HCT116 (cell line): Measurements from ENCODE around the gene IL1RN. TPM values are rescaled to one million over a fixed set of nuclear protein-coding genes. Genes with fewer than 3 reads are reported as not detected.

Experiments
- ATAC-seq: fragments of 200-7000 bp; cut with Tn5 transposase; 2 replicates; pipeline ENCODE4 v1.9.1; 2020; ENCODE audit warnings: mild to moderate bottlenecking, moderate library complexity
- BruUV-seq: library from RNA; stranded (reverse); fragments of 400-500 nt; replicated peaks from 2 replicates; lab custom pipeline; 2021; lab: Mats Ljungman, UMichigan
- CTCF ChIA-PET: fragments of 300-600 bp; sonication (Branson Sonifier 250); formaldehyde crosslinking; loops from one replicate; lab custom pipeline; 2021; ENCODE audit warnings: antibody characterized with exemption; lab: Charles Lee
- POLR2A ChIA-PET: fragments of 300-600, 350-600 bp; sonication (Branson Sonifier 250); formaldehyde crosslinking; loops from one replicate; lab custom pipeline; 2021; ENCODE audit warnings: antibody characterized with exemption; lab: Charles Lee
- RAD21 ChIA-PET, 2 experiments: fragments of 300-600 bp; sonication (Branson Sonifier 250); formaldehyde crosslinking; loops; one replicate each; lab custom pipeline; 2023; ENCODE audit warnings: low total read pairs in 2 of 2; ENCODE audit not compliant: uncharacterized antibody in 2 of 2, unreplicated experiment in 2 of 2, low non-redundant PET in 1 of 2; lab: Charles Lee
- DNase-seq: peaks from one replicate; pipeline ENCODE4 v3.0.0-alpha.2; 2010; ENCODE audit warnings: low read depth, low spot score
- H2AFZ ChIP-seq: fragments of 200-600 bp; shearing (Covaris generic), sonication (generic); 2 replicates; pipeline ENCODE4 v1.6.1; 2017; ENCODE audit warnings: low read depth, mixed run types, mixed read lengths, antibody characterized with exemption, low read length; ENCODE audit not compliant: poor library complexity, severe bottlenecking
- H3K27ac ChIP-seq: 2 replicates; pipeline ENCODE4 v1.5.1; 2012; ENCODE audit warnings: low read depth, low read length
- H3K27me3 ChIP-seq: fragments of 200-600 bp; sonication (generic); 2 replicates; pipeline ENCODE4 v1.6.1; 2016; ENCODE audit warnings: mixed run types, low read length, mixed read lengths; ENCODE audit not compliant: insufficient read depth
- H3K36me3 ChIP-seq, 2 experiments: fragments of 200-500 bp in 1 of 2; fragments of 200-600 bp in 1 of 2; sonication (Bioruptor generic) in 1 of 2; sonication (generic) in 1 of 2; 2 replicates each; pipeline versions ENCODE4 v1.5.1 to v1.6.1; 2014 to 2016; ENCODE audit warnings: low read length in 2 of 2, inconsistent platforms in 1 of 2, mixed read lengths in 1 of 2, mixed run types in 1 of 2; ENCODE audit not compliant: insufficient read depth in 2 of 2, control insufficient read depth in 1 of 2
- H3K4me1 ChIP-seq, 2 experiments: fragments of 200-600 bp in 1 of 2; sonication (generic) in 1 of 2; 2 replicates each; pipeline versions ENCODE4 v1.5.1 to v1.6.1; 2012 to 2017; ENCODE audit warnings: low read length in 2 of 2, inconsistent platforms in 1 of 2, mild to moderate bottlenecking in 1 of 2, mixed read lengths in 1 of 2, mixed run types in 1 of 2, moderate library complexity in 1 of 2; ENCODE audit not compliant: insufficient read depth in 2 of 2, control insufficient read depth in 1 of 2
- H3K4me2 ChIP-seq: fragments of 200-600 bp; sonication (generic); 2 replicates; pipeline ENCODE4 v1.6.1; 2017; ENCODE audit warnings: mixed run types, low read length, mixed read lengths
- H3K4me3 ChIP-seq, 2 experiments: fragments of 200-600 bp in 1 of 2; sonication (generic) in 1 of 2; replicated peaks in 1 of 2; 2 replicates each; pipeline ENCODE4 v1.5.1; 2011 to 2016; ENCODE audit warnings: low read length in 2 of 2, control low read depth in 1 of 2, low read depth in 1 of 2, mild to moderate bottlenecking in 1 of 2, mixed read lengths in 1 of 2, mixed run types in 1 of 2
- H3K79me2 ChIP-seq: fragments of 200-600 bp; sonication (generic); 2 replicates; pipeline ENCODE4 v1.6.1; 2017; ENCODE audit warnings: mild to moderate bottlenecking, mixed run types, low read length, moderate library complexity, mixed read lengths; ENCODE audit not compliant: insufficient read depth
- H3K9ac ChIP-seq: fragments of 200-600 bp; sonication (generic); 2 replicates; pipeline ENCODE4 v1.6.1; 2016; ENCODE audit warnings: low read length, mixed read lengths
- H3K9me2 ChIP-seq: fragments of 200-600 bp; sonication (generic), shearing (Covaris generic); 2 replicates; pipeline ENCODE4 v1.6.1; 2017; ENCODE audit warnings: mixed run types, mild to moderate bottlenecking, moderate library complexity; ENCODE audit not compliant: insufficient read depth
- H3K9me3 ChIP-seq, 2 experiments: fragments of 200-500 bp in 1 of 2; fragments of 200-600 bp in 1 of 2; sonication (Bioruptor generic) in 1 of 2; sonication (generic) in 1 of 2; 2 replicates each; pipeline ENCODE4 v1.6.1; 2014 to 2017; ENCODE audit warnings: low read length in 2 of 2, mixed read lengths in 2 of 2, inconsistent platforms in 1 of 2, low read depth in 1 of 2, mild to moderate bottlenecking in 1 of 2, mixed run types in 1 of 2, moderate library complexity in 1 of 2; ENCODE audit not compliant: control insufficient read depth in 1 of 2, insufficient read depth in 1 of 2
- H4K20me1 ChIP-seq: fragments of 200-600 bp; sonication (generic), shearing (Covaris generic); 2 replicates; pipeline ENCODE4 v1.6.1; 2017; ENCODE audit warnings: mixed run types, mild to moderate bottlenecking, moderate library complexity; ENCODE audit not compliant: insufficient read depth
- CBX3 ChIP-seq: IDR thresholded peaks from 2 replicates; pipeline ENCODE4 v1.6.1; 2012; ENCODE audit warnings: low read depth
- EZH2phosphoT487 ChIP-seq: fragments of 200-600 bp; IDR thresholded peaks from 2 replicates; pipeline ENCODE4 v1.6.1; 2018; ENCODE audit warnings: antibody characterized with exemption, borderline replicate concordance
- POLR2A ChIP-seq: IDR thresholded peaks from 2 replicates; pipeline ENCODE4 v1.7.0; 2011; ENCODE audit warnings: borderline replicate concordance; ENCODE audit not compliant: insufficient read depth, insufficient read length; ENCODE audit errors: extremely low read depth
- RAD21 ChIP-seq: IDR thresholded peaks from 2 replicates; pipeline ENCODE4 v1.6.1; 2012; ENCODE audit warnings: low read depth, mild to moderate bottlenecking
- TCF7L2 ChIP-seq: IDR thresholded peaks from 2 replicates; pipeline ENCODE4 v1.7.0; 2011; ENCODE audit warnings: borderline replicate concordance, inconsistent platforms; ENCODE audit not compliant: insufficient read depth, insufficient read length; ENCODE audit errors: extremely low read depth
- ZFX ChIP-seq: fragments of 450-650 bp; IDR thresholded peaks from 2 replicates; pipeline ENCODE4 v1.6.1; 2017
- intact Hi-C: fragments of 100-400 bp; cut with micrococcal nuclease; formaldehyde crosslinking; loops from 2 replicates; pipeline ENCODE4 v1.10.0; 2022
- total RNA-seq: library from RNA; stranded (reverse); gene quantifications from one replicate; pipeline ENCODE4 v1.2.1, GENCODE V29; 2021; ENCODE audit not compliant: unreplicated experiment
- TF ChIP-seq, protein P1 (sequence below): IDR thresholded peaks from 2 replicates; pipeline ENCODE4 v1.6.1; 2012; ENCODE audit warnings: low read depth
- TF ChIP-seq, protein P2 (sequence below), 3 experiments: fragments of 200-600 bp in 1 of 3; sonication (generic) in 1 of 3; IDR thresholded peaks in 2 of 3; conservative IDR thresholded peaks in 1 of 3; 2 replicates each; pipeline ENCODE4 v1.5.1; 2012 to 2017; ENCODE audit warnings: low read depth in 2 of 3, low read length in 2 of 3, antibody characterized with exemption in 1 of 3, borderline replicate concordance in 1 of 3, control low read depth in 1 of 3, mild to moderate bottlenecking in 1 of 3, mixed read lengths in 1 of 3, mixed run types in 1 of 3, moderate library complexity in 1 of 3; ENCODE audit not compliant: insufficient read depth in 1 of 3

Gene IL1RN
- total RNA-seq, 1 experiment from 2014 or later = 0.25 TPM

DNA sequence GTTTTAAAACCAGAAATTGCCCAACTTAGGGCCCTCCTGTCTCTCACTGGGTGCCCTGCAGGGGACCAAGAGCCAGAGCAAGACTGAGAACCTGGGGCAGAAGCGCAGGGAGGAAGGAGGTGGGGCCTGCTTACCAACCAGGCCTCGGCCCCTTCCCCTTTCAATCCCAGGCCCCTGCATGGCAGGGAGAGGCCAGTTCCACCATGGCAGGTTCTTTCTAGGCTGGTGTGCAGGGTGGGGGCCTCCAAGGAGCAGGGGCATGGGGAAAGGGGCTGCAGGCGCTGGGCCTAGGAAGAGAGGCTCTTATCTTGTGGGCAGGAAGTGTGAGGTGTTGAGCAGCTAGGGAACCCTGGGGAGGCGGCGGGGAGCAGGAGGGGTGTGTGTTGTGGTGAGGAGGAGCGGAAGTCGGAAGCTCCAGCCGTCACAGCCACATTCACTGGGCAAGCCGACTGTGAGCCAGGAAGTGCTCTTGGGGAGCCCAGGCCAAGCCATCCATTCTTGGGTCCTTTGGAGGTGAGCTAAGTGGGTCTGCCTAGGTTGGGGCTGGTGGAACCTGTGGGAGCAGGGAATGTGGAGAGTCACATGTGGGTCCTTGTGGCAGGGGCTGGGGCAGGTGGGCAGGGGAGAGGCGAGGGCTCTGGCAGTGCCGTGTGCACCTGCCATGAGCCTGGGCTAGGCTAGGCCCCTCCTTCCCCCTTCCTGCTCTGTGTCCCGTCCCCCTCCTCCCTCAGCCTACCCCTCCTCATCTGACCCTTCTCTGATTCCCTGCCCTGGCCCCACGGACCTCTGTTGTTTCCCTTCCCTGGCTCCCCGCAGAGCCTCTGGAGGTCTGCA is 46.4 kb downstream of the IL1RN start, which contains the start of gene PSD4:
Gene PSD4, plus strand, starts transcription at position 430 of the 834 bp plus-strand sequence. CDS start 8,486 bp downstream, outside the sequence.
- Histone ChIP-seq H3K36me3 (no peaks in the 10 kb centered on the region), H3K27me3 (no peaks in the 10 kb centered on the region), H3K4me2 (no peak within 1 kb of the TSS), H3K9me3 (no peaks in the 10 kb centered on the region), H3K9ac (no peak within 1 kb of the TSS), H2AFZ (no peak within 1 kb of the TSS), H3K4me1 (no peaks in the 10 kb centered on the region), H3K9me2 (no peaks in the 10 kb centered on the region), H4K20me1 (no peaks in the 10 kb centered on the region), H3K4me3 (no peak within 1 kb of the TSS), H3K27ac (no peak within 1 kb of the TSS), H3K79me2 (no peaks in the 10 kb centered on the region)
- ChIA-PET POLR2A (no interaction called here), RAD21 (no interaction called here), CTCF (interaction anchor here (1.3 to 1.4 kb wide), 2 partner anchors 9 to 25 kb away, joined by 4 read pairs; no protein-coding TSS in a partner anchor)
- BruUV-seq = no TSS peak
- ATAC-seq = no peak
- TF ChIP-seq EZH2phosphoT487 (no peak), POLR2A (no peak), CBX3 (no peak), RAD21 (no peak), ZFX (no peak), TCF7L2 (no peak)
- TF ChIP-seq, protein P1, sequence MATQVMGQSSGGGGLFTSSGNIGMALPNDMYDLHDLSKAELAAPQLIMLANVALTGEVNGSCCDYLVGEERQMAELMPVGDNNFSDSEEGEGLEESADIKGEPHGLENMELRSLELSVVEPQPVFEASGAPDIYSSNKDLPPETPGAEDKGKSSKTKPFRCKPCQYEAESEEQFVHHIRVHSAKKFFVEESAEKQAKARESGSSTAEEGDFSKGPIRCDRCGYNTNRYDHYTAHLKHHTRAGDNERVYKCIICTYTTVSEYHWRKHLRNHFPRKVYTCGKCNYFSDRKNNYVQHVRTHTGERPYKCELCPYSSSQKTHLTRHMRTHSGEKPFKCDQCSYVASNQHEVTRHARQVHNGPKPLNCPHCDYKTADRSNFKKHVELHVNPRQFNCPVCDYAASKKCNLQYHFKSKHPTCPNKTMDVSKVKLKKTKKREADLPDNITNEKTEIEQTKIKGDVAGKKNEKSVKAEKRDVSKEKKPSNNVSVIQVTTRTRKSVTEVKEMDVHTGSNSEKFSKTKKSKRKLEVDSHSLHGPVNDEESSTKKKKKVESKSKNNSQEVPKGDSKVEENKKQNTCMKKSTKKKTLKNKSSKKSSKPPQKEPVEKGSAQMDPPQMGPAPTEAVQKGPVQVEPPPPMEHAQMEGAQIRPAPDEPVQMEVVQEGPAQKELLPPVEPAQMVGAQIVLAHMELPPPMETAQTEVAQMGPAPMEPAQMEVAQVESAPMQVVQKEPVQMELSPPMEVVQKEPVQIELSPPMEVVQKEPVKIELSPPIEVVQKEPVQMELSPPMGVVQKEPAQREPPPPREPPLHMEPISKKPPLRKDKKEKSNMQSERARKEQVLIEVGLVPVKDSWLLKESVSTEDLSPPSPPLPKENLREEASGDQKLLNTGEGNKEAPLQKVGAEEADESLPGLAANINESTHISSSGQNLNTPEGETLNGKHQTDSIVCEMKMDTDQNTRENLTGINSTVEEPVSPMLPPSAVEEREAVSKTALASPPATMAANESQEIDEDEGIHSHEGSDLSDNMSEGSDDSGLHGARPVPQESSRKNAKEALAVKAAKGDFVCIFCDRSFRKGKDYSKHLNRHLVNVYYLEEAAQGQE = no peak
- TF ChIP-seq, protein P2, sequence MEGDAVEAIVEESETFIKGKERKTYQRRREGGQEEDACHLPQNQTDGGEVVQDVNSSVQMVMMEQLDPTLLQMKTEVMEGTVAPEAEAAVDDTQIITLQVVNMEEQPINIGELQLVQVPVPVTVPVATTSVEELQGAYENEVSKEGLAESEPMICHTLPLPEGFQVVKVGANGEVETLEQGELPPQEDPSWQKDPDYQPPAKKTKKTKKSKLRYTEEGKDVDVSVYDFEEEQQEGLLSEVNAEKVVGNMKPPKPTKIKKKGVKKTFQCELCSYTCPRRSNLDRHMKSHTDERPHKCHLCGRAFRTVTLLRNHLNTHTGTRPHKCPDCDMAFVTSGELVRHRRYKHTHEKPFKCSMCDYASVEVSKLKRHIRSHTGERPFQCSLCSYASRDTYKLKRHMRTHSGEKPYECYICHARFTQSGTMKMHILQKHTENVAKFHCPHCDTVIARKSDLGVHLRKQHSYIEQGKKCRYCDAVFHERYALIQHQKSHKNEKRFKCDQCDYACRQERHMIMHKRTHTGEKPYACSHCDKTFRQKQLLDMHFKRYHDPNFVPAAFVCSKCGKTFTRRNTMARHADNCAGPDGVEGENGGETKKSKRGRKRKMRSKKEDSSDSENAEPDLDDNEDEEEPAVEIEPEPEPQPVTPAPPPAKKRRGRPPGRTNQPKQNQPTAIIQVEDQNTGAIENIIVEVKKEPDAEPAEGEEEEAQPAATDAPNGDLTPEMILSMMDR (IDR thresholded peaks at IDR 0.05 in 2 of 3, conservative IDR thresholded peaks at IDR 0.05 in 1 of 3; ENCODE audit: borderline replicate concordance in 1 of 3, insufficient read depth in 1 of 3, low read depth in 2 of 3, low read length in 2 of 3) = no peak
- intact Hi-C loops = no loop called here
- DNase-seq = no peak
